ENCODE results near the gene OR2M7.
"Not testable (repeated sequence)": the region's sequence is repeated elsewhere in the genome, so short reads cannot be mapped to it uniquely, and the experiment has no call there.

OR2M7 gene

GRCh38 chr1:248316796-248317195 is 7.6 kb downstream of the OR2M7 start:
- no peak for TF ChIP-seq CTCF (conservative IDR thresholded peaks at IDR 0.05)
- no peak for TF ChIP-seq ZFX (IDR thresholded peaks at IDR 0.05)
- no peak overlapping the region for H3K27ac ChIP-seq

GRCh38 chr1:248306740-248307139 is 17.6 kb downstream of the OR2M7 start:
- H3K27ac ChIP-seq: not testable (repeated sequence)

- TF ChIP-seq CTCF (conservative IDR thresholded peaks at IDR 0.05) (no peak), ZFX (IDR thresholded peaks at IDR 0.05) (no peak)
- H3K27ac ChIP-seq: no peak overlapping the region
These were observed 18.3 kb downstream of the OR2M7 start for GRCh38 chr1:248306103-248306502.

- not testable (repeated sequence) for H3K27ac ChIP-seq
These were observed 18.7 kb downstream of the OR2M7 start for GRCh38 chr1:248305672-248306071.

- no peak within 1 kb of the TSS for H3K27ac ChIP-seq
- TF ChIP-seq ZFX (IDR thresholded peaks at IDR 0.05): no peak
- TF ChIP-seq CTCF (conservative IDR thresholded peaks at IDR 0.05): no peak
These were observed 21.0 kb downstream of the OR2M7 start, which contains the start of gene OR2T12 for GRCh38 chr1:248303324-248303723. Gene OR2T12, minus strand, starts transcription at chr1:248303424. Its CDS starts 7,846 bp downstream, at chr1:248295578.

- TF ChIP-seq CTCF (conservative IDR thresholded peaks at IDR 0.05): no peak
- no peak for TF ChIP-seq ZFX (IDR thresholded peaks at IDR 0.05)
- no peak overlapping the region for H3K27ac ChIP-seq
These were observed 36.0 kb downstream of the OR2M7 start for GRCh38 chr1:248288391-248288790.

- no peak within 1 kb of the TSS for H3K27ac ChIP-seq
- TF ChIP-seq ZFX (IDR thresholded peaks at IDR 0.05): no peak
- TF ChIP-seq CTCF (conservative IDR thresholded peaks at IDR 0.05): no peak
These were observed 46.5 kb downstream of the OR2M7 start, which contains the start of gene OR2T33 for GRCh38 chr1:248277876-248278275. Gene OR2T33, minus strand, starts transcription at chr1:248277976. Its CDS starts 4,162 bp downstream, at chr1:248273814.

Measured in C4-2B (cell line).